HG03045 (cell line): Measurements from ENCODE around the gene CAPN2.
A peak's percentile ranks its signal among the peaks of the same experiment; 100 is the strongest.

Source experiments
- ATAC-seq: cut with Tn5 transposase; IDR thresholded peaks from one replicate; pipeline ENCODE4 v1.9.1; 2021; ENCODE audit warnings: mild to moderate bottlenecking, moderate library complexity; ENCODE audit not compliant: unreplicated experiment

Gene CAPN2

DNA sequence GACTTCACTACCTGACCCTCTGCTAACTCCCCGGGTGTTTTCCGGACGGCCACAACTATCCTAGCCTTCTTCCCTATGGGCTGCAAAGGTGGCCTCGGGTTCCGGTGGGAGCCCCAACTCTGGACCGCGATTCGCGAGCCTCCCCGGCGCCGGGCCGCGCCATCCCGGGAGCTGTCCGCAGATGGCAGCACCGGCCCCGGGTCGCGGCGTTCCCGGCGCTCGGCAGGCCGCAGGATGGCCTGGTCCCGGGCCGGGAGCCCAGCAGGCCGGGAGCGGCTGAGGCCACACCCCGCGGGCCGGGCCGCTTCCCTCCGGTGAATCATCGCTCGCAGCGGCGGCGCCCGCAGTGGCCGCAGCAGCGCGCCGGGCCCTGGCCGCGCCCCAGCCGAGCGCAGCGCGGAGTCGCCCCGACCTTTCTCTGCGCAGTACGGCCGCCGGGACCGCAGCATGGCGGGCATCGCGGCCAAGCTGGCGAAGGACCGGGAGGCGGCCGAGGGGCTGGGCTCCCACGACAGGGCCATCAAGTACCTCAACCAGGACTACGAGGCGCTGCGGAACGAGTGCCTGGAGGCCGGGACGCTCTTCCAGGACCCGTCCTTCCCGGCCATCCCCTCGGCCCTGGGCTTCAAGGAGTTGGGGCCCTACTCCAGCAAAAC lies at the start of gene CAPN2:
CAPN2 (plus strand) TSS at position 346 of the 656 bp plus-strand sequence; CDS start at position 448, 102 bp downstream.
- ATAC-seq, result peak; percentile 75

DNA sequence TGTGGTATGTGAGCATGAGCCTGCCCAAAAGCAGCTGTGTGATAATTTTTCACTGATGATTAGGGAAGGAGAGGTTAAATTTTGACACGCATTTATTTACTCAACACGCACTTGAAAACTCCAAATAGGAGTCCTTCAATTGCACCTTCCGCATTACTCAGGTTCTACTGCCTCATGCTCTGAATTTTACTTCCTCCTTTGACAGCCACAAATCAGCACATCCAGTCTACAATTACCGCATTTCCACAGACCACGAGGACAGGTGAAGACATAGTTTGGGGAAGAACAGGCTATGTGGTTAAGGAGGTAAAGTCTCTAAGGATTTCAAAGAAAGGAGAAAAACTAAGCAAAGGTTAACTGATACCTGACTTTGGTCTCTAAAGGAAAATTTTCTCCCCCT lies 49.4 kb upstream of the CAPN2 start:
- no peak for ATAC-seq

DNA sequence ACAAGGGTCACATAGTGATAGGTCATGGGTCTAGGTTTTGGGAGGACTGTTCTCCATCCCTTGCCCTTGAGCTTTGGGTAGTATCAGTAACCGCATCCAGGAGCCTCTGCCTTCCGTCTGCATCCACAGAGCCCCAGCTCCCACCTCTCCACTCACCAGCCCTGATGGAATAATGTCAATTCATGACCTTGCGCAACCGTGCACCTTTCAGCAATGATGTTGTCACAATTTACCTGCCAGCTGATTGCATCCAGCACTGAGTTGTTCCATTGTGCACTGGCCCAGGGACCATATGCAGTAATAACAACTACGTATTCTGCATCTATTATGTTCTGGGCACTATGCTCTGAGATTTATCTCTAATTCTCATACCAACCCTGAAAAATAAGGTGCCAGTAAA lies 48.2 kb upstream of the CAPN2 start:
- ATAC-seq, result no peak

GRCh38 chr1:223665592-223666312 lies 46.6 kb upstream of the CAPN2 start, which contains the start of gene CAPN8:
Gene CAPN8, minus strand, starts transcription at chr1:223665701. Its CDS starts 55 bp downstream, at chr1:223665646.
- no peak for ATAC-seq

DNA sequence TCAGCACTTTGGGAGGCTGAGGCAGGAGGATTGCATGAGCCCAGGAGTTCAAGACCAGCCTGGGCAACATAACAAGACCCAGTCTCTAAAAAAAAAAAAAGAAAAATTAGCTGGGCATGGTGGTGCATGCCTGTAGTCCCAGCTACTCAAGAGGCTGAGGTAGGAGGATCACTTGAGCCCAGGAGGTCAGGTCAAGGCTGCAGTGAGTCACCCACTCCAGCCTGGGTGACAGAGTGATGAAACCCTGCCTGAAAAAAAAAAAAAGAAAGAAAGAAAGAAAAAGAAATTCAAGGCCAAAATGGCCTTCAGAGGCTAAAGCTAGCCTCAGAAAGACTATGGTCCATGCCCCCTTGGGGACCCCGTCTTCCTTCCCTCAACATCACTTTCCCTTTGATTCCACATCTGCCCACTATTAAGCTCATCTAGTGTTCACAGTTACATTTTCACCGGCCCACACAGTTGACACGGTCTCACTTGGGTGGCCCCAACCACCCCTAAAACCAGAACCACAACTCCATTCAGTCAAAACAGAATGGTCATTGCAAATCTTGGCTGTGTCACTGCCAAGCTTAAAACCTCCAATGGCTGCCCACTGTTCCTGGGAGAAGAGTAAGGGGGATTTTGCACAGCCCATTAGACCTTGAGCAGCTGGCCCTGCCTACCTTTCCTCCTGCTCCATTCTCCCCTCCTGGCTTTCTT lies 44.7 kb upstream of the CAPN2 start:
- no peak for ATAC-seq

DNA sequence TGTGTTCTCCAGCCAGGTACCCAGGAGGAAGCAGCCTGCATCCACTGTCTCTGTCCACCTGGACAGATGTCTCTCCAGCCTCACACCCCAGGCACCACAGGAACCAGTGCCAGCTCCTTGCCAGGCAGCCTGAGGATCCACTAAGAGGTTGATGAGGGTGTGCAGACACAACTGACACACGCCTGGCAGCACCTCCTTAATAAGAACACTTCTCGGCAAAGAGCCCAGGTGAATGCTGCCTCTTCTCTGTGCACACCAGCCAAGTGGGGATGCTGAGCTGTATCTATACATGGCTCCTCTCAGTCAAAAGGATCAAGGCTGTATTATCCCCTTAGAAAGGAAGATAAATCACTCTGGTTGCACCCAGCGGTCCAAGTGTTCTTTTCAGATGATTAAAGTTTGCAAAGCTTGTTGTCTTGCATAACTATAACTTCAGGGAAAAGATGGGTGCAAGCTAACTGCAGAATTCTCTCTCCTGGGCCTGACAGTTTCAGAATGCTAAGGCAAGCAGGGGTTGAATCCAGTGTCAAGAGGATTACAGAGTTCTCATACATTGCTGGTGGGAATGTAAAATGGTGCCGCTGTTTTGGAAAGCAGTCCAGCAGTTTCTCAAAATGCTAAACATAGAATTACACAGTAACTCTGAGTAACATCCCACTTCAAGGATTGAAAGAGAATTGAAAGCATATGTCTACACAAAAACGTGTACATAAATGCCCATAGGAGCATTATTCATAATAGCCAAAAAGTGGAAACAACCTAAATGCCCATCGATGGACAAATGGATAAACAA lies 43.1 kb upstream of the CAPN2 start:
- no peak for ATAC-seq

GRCh38 chr1:223670458-223671159 lies 41.7 kb upstream of the CAPN2 start:
- no peak for ATAC-seq

GRCh38 chr1:223674119-223674890 lies 38.0 kb upstream of the CAPN2 start:
- no peak for ATAC-seq

GRCh38 chr1:223678841-223679240 lies 33.5 kb upstream of the CAPN2 start:
- no peak for ATAC-seq

- no peak for ATAC-seq
Observed at GRCh38 chr1:223680188-223680587, 32.2 kb upstream of the CAPN2 start.

DNA sequence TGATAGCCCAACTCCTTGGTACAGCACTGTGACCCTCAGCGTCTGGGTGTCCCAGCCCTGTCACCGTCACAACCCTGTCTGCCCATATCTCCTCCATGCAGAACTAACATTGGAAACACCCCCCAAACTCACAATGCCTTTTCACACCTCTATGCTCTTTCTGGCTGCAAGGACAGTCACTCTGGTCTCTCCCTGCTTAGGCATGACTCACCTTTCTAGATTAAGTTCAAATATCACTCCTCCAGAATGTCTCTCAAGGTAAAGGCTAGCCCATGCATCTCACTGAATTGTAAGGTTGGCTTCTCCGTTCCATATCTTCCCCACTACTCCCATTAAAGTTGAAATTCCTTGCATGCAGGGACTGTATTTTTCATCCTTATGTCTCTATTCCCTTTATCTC lies 29.8 kb upstream of the CAPN2 start:
- no peak for ATAC-seq

DNA sequence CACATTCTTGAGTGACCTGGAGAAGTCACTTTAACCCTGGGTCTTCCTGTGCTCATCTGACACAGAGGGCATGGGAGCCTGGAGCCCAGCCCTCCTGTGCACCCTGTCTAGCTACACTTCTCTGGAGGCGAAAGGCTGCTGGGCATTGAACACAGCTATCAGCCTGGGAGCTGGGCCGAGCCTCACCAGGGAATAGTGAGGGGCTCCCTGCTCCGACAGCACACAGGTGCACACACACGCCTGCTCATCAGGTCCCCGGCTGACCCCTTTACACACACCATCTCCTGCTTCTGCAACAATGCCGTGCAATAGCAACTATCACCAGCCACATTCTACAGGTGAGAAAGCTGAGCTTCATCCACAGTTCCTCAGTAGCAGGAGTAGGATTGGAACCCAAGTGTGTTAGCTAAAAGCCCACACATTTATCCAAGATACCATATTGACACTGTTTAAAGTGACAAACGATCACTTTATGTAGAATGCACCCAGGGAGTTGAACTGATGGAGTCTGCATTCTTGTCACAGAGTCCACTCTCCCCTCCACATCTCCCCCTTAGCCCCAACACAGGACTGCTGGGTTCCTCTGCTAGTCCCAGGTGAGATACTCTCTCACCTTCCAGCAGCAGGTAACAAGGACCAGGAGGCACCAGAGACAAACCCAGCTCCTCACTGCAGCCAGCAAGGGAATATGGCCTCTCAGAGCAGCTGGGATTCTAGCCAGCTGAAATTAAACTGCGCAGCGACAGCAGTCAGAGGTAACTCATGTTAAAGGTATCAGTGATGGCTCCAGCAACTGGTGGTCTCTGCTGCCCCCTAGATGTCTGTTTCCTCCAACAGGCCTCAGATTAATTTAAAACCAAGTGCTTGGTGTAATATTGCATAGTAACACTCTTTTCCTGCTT lies 28.5 kb upstream of the CAPN2 start:
- ATAC-seq, result no peak

DNA sequence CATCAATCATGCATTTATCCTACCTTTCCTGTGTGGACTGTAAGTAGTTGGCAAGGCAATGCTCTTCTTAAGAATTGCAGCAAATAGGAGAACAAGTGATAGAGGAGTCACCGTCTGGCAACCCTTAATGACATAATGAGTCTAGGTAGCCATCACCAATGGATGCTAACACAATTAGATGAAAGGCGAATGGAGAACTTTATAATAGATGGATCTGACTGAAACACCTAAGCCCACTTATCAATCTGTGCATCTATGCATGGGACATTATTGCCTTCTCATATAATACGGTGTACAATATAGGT lies 27.9 kb upstream of the CAPN2 start:
- no peak for ATAC-seq

DNA sequence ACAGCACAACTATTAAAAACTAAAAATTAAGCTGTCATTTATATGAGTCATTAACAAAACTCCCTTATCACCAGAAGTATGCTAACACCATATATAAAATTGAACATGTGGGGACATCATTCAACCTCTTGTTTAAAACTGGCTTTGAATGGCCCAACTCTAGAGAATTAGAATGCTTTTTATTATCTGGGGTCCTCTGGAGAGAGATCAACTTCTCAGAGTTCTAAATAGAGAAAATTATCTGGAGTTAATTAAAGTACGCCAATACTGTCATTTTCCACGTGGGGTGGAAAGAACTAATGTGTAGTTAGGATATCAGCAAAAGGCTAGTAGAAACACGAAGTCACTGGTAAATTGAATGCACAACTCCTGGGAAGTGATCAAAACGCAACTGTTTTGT lies 21.2 kb upstream of the CAPN2 start:
- no peak for ATAC-seq

DNA sequence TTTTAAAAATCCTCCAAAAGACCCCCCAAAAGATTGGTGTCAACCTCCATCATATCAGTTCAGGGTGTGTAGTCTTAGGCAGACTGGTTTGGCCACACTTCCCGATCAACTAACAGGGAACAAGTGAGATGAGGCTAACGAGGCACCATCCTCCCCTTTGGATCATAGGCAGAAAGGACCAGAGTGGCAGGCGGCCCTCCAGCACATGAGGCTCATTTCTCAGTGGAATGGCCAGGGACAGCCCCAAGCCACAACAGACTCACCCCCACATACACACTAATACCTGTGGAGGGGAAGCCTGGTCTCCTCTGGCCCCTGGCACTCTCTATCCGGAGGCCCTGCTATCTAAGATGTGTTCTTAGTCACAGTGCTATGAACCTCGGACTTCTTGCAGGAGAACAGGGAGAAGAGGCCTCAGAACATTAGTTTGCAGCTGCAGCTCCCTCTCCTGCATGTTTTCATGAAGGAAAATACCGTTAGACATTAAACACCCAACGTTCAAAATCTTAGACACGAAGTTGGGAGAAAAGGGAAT lies 17.3 kb upstream of the CAPN2 start:
- ATAC-seq, result no peak

DNA sequence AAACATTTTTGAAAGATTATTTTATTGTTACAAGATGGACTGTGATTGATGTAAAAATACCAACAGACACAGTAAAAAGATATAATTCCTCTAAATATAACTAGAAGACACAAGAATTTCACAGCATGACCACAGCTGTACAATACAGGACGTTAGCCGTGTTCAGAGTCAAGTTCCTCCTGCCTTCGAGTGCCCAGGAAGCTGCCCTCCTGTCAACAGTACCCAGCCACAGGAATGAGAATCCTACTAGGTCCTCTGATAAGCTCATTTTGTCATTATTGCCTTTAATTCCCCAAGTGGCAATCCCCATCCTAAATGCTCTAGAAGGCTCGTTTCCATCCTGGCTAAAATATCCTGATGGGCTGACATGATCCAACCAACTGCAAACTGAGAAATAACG lies 16.4 kb upstream of the CAPN2 start:
- no peak for ATAC-seq

- ATAC-seq, result no peak
Observed at GRCh38 chr1:223700388-223700918, 11.9 kb upstream of the CAPN2 start.

DNA sequence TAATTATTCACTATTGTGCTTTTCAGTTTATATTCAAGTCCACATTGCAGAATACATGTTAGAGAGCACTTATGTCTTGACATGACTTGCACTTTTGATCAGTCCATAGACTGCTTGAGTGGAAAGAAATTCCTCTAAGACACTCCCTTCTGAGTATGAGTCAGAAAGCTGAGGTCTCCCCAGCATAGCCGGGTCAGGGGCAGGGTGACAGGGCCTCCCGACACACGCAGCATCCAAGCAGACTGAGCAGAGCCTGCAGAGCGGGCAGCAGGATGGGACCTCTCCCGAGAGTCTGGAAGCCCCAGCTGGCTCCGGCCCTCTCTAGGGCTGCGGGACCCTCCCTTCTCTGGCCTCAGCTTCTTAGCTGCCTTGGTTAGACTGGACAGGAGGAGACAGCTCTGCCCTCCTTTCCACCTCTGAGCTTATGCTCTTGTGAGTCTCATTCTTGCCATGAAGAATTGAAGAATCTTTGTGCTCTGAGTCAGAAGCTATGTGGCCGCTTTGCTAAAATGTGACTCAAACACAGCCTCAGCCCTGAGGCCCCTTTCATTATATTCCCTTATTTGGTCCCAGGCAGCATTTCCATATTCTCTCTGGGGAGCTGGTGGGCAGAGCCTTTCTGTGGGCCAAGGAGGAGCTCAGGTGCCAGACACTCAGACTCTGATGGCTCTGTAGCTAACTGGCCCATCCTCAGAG lies 11.2 kb upstream of the CAPN2 start:
- no peak for ATAC-seq
